Measurements from ENCODE around the gene MARCHF10. TPM values are rescaled to one million over a fixed set of nuclear protein-coding genes. Genes with fewer than 3 reads are reported as not detected.

Gene MARCHF10
- total and polyA plus RNA-seq, 2 donors (not counting 3 experiments of a cell fraction or from before 2014, with no cell fraction given) = 0.11 TPM; not detected in 1

DNA sequence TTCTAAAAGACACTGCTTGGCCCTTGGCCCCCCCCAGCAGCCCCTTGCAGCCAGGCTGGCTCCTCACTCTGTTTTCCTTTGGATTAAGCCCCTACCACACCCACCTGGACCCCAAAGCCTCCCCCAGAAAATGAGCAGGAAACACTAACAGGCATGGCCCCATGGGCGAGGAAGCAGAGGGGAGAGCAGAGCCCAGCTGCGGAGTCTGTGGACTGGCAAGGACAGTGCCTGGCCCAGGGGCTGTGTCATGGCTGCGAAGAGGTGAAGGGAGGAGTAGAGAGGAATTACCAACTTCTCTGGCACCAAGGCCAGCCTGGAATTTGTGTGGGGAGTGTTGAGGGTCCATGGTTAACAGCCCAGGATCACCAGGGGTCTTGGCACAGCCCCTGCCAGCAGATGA, 133.3 kb downstream of the MARCHF10 start:
- no peak for DNase-seq (ENCODE audit: low read depth, low spot score)
- Histone ChIP-seq H4K20me1 (replicated peaks; ENCODE audit: control insufficient read depth, extremely low read depth, insufficient read depth, low read length) (no peaks in the 10 kb centered on the region), H2AFZ (ENCODE audit: low read depth, low read length) (no peak overlapping the region), H3K9me1 (replicated peaks; ENCODE audit: control insufficient read depth, extremely low read depth, insufficient read depth, low read length) (no peaks in the 10 kb centered on the region), H3K27me3 (ENCODE audit: control insufficient read depth in 2 of 2, insufficient read depth in 2 of 2, low read length in 2 of 2) (no peaks in the 10 kb centered on the region), H3K4me2 (ENCODE audit: insufficient read depth, low read length) (no peak overlapping the region), H3K9me3 (replicated peaks; ENCODE audit: control insufficient read depth, insufficient read depth, low read length) (no peaks in the 10 kb centered on the region), H3K4me1 (ENCODE audit: control insufficient read depth, extremely low read depth, insufficient read depth, low read length) (no peaks in the 10 kb centered on the region), H3K36me3 (ENCODE audit: control insufficient read depth in 2 of 2, extremely low read depth in 1 of 2, insufficient read depth in 2 of 2, low read length in 2 of 2) (peaks cover 0 to 3% of the 10 kb centered on the region in 2 experiments), H3K9ac (replicated peaks; ENCODE audit: extremely low read depth, insufficient read depth, low read length) (no peak overlapping the region), H3K79me2 (ENCODE audit: control insufficient read depth, insufficient read depth, low read length) (no peaks in the 10 kb centered on the region), H3K4me3 (replicated peaks in 1 of 3; ENCODE audit: insufficient read depth in 1 of 3, low read depth in 1 of 3, low read length in 3 of 3) (no peak overlapping the region), H3K27ac (ENCODE audit: insufficient read depth, low read depth, low read length) (no peak overlapping the region)
- BruUV-seq (replicated peaks) = no TSS peak
- intact Hi-C loops (cut with micrococcal nuclease) = loop anchor here (5.0 kb wide), 1 partner anchor 48 kb away; the partner anchor contains the start of gene MRC2
- POLR2A ChIA-PET = no interaction called here
- dilution Hi-C loops (cut with MboI; ENCODE audit: extremely low pct_ligation_motif_present, low sequenced_read_pairs) = no loop called here
- FAIRE-seq = no peak
- TF ChIP-seq POLR2AphosphoS5 (IDR thresholded peaks at IDR 0.05; ENCODE audit: insufficient read depth, low read depth, low read length) = no peak
- no peak for TF ChIP-seq POLR2A (IDR thresholded peaks at IDR 0.05; ENCODE audit: low read depth, low read length)
- no peak for TF ChIP-seq GATA2 (IDR thresholded peaks at IDR 0.05; ENCODE audit: insufficient read depth, insufficient read length, low read depth, low read length)
- no peak for TF ChIP-seq JUN (IDR thresholded peaks at IDR 0.05; ENCODE audit: borderline replicate concordance, insufficient read depth, insufficient read length, low read depth)
- no peak for TF ChIP-seq EZH2 (IDR thresholded peaks at IDR 0.05; ENCODE audit: borderline replicate concordance, low read depth, low read length, severe bottlenecking)
- TF ChIP-seq MYC (IDR thresholded peaks at IDR 0.05; ENCODE audit: low read depth, low read length) = no peak
- no peak for TF ChIP-seq FOS (IDR thresholded peaks at IDR 0.05; ENCODE audit: borderline replicate concordance, insufficient read depth, low read length)
- TF ChIP-seq MAX (IDR thresholded peaks at IDR 0.05; ENCODE audit: insufficient read depth, insufficient read length) = no peak
- TF ChIP-seq, protein P1, sequence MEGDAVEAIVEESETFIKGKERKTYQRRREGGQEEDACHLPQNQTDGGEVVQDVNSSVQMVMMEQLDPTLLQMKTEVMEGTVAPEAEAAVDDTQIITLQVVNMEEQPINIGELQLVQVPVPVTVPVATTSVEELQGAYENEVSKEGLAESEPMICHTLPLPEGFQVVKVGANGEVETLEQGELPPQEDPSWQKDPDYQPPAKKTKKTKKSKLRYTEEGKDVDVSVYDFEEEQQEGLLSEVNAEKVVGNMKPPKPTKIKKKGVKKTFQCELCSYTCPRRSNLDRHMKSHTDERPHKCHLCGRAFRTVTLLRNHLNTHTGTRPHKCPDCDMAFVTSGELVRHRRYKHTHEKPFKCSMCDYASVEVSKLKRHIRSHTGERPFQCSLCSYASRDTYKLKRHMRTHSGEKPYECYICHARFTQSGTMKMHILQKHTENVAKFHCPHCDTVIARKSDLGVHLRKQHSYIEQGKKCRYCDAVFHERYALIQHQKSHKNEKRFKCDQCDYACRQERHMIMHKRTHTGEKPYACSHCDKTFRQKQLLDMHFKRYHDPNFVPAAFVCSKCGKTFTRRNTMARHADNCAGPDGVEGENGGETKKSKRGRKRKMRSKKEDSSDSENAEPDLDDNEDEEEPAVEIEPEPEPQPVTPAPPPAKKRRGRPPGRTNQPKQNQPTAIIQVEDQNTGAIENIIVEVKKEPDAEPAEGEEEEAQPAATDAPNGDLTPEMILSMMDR (IDR thresholded peaks at IDR 0.05; ENCODE audit: extremely low read depth in 1 of 2, insufficient read depth in 1 of 2, low read depth in 1 of 2, low read length in 2 of 2) = no peak
- CTCF ChIA-PET = interaction anchor here (3.5 to 6.1 kb wide), 3 partner anchors 122 to 732 kb away, joined by 25 to 69 read pairs (median 46); partner anchors contain the start of gene TANC2
